Large intestine (tissue), 3 donors: Measurements from ENCODE around the gene ZNF614. TPM values are rescaled to one million over a fixed set of nuclear protein-coding genes. Genes with fewer than 3 reads are reported as not detected.
"Not testable (repeated sequence)": the region's sequence is repeated elsewhere in the genome, so short reads cannot be mapped to it uniquely, and the experiment has no call there.

ENCODE experiments used
- DNase-seq, 2 donors: peaks; one replicate each; pipeline versions ENCODE4 v3.0.0 to v3.0.0-alpha.2; 2013
- H3K27ac ChIP-seq: one replicate; pipeline ENCODE4 v1.5.1; 2013; ENCODE audit warnings: low read length
- H3K27me3 ChIP-seq: 2 replicates; pipeline ENCODE4 v1.6.1; 2013; ENCODE audit warnings: low read length; ENCODE audit not compliant: control insufficient read depth, insufficient read depth
- H3K36me3 ChIP-seq: 2 replicates; pipeline ENCODE4 v1.6.1; 2013; ENCODE audit warnings: low read length; ENCODE audit not compliant: control insufficient read depth, insufficient read depth
- H3K4me1 ChIP-seq: one replicate; pipeline ENCODE4 v1.6.1; 2013; ENCODE audit warnings: low read length; ENCODE audit not compliant: control insufficient read depth, insufficient read depth
- H3K4me3 ChIP-seq: one replicate; pipeline ENCODE4 v1.5.1; 2013; ENCODE audit warnings: low read length
- H3K9me3 ChIP-seq: one replicate; pipeline ENCODE4 v1.6.1; 2013; ENCODE audit warnings: mild to moderate bottlenecking, low read depth, low read length, moderate library complexity; ENCODE audit not compliant: control insufficient read depth
- WGBS: methylation state at CpG from one replicate; pipeline ENCODE4 v1.1.5; 2013; ENCODE audit warnings: low lambda C conversion rate; ENCODE audit not compliant: insufficient coverage; 5-methylcytosine and 5-hydroxymethylcytosine counted together
- polyA plus RNA-seq: library from polyadenylated mRNA; unstranded; fragments of 120-200 nt; gene quantifications from one replicate; pipeline ENCODE4 v1.2.1, GENCODE V29; 2013

The ZNF614 gene
- polyA plus RNA-seq, 1 donor, result 8.1 TPM

DNA sequence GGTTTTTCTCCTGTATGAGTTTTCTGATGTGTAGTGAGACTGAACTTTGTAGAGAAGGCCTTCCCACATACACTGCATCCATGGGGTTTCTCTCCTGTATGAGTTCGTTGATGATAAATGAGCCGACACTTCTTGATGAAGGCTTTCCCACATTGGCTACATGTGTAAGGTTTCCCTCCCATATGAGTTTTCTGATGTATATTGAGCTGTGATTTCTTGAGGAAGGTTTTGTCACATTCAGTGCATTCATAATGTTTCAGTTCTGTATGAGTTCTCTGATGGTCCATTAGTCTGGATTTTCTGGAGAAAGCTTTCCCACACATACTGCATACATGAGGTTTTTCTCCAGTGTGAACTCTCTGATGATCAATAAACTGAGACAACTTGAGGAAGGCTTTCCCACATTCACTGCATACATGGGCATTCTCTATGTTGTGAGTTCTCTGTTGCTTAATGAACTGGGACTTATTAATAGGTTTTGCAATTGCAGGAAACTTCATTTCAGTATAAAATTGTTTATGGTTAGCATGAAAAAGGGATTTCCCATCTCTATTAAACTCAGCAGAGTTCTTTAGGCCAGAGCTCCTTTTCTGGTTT, 34.0 kb downstream of the ZNF614 start:
- no peaks in the 10 kb centered on the region for H3K4me1 ChIP-seq
- no peak for DNase-seq
- no peak overlapping the region for H3K27ac ChIP-seq
- peaks cover 59% of the 10 kb centered on the region for H3K9me3 ChIP-seq
- no peaks in the 10 kb centered on the region for H3K27me3 ChIP-seq
- H3K4me3 ChIP-seq, result no peak overlapping the region
- H3K36me3 ChIP-seq, result peaks cover 36% of the 10 kb centered on the region
- no CpG with 5 or more reads among the region's 2 CpGs for WGBS

DNA sequence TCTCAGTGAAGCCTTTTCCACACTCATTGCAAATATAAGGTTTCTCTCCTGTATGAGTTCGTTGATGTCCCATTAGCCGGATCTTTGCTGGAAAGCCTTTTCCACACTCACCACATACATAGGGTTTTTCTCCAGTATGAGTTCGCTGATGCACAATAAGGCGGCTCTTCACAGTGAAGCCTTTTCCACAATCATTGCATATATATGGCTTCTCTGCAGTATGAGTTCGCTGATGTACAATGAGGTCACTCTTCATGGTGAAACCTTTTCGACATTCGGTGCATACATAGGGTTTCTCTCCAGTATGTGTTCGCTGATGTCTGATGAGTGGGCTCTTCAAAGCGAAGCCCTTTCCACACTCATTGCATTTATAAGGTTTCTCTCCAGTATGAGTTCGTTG, 34.8 kb downstream of the ZNF614 start:
- H3K27ac ChIP-seq, result no peak overlapping the region
- WGBS, result 100% methylated on average over 2 of the region's 10 CpGs
- DNase-seq, result no peak
- H3K4me1 ChIP-seq, result no peaks in the 10 kb centered on the region
- no peaks in the 10 kb centered on the region for H3K27me3 ChIP-seq
- H3K4me3 ChIP-seq, result no peak overlapping the region
- peaks cover 33% of the 10 kb centered on the region for H3K36me3 ChIP-seq
- H3K9me3 ChIP-seq, result peaks cover 59% of the 10 kb centered on the region

DNA sequence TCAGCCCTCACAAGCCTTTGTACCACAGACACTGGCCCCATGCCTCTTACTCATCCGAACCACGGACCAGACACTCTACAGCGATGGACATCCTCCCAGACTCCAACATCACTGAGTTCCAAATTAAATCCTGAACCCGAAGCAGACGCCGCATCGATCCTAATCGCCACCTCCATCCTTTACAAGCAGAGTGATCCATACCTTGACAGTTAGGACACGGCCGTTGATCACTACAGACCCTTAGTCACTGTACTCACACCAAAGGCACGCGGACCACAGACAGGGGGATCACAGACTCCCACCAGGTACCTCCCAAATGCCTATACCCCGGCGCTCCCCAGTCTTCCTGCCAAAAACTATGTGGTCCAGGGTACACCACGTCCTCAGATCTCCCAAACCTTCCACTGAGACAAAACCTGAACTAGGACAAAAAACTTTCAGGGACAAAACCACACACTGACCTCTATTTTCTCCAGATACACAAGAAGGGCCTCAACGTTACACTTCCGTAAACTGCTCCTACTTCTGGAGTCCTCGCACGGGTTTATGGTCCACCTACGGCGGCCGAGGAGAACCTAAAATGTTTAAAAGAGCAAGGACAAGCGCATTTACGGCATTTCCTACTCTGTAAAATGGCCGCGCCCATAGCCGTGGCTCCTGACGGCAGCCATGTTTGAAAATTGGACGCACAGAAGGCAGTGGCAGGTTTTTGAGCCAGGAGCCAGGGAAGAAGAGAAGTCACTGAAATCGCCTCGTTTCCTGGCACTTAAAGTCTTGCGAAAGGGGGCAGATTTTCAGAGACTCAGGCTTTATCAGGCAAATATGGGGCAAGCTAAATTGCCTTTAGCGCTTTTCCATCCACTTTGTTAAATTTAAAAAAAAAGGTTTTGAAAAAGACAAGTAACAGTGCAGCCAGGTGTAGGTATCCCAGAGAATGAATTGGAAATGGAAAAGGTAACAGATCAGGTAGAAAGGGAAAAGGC, 41.6 kb downstream of the ZNF614 start, which contains the start of gene ZNF350:
TSS of gene ZNF350 (minus strand) at position 532 of the 983 bp plus-strand sequence. CDS start 12,480 bp downstream, outside the sequence.
- peak within 1 kb of the TSS; percentile 68 for H3K27ac ChIP-seq
- no CpG with 5 or more reads among the region's 33 CpGs for WGBS
- H3K9me3 ChIP-seq, result peaks cover 38% of the 10 kb centered on the region
- no peaks in the 10 kb centered on the region for H3K4me1 ChIP-seq
- H3K4me3 ChIP-seq, result peak within 1 kb of the TSS; percentile 86
- H3K27me3 ChIP-seq, result no peaks in the 10 kb centered on the region
- H3K36me3 ChIP-seq, result peaks cover 6% of the 10 kb centered on the region
- DNase-seq, result peak; percentile 94 to 98

DNA sequence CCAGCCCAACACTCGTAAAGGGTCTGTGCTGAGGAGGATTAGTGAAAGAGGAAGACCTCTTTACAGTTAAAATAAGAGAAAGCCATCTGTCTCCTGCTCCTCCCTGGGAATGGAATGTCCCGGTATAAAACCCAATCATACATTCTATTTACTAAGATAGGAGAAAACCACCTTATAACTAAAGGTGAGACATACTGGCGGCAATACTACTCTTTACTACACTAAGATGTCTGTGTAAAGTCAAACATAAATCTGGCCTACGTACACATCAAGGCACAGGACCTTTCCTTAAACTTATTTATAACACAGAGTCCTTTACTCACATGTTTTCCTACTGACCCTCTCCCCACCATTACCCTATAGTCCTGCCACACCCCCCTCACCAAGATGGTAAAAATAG, 44.8 kb downstream of the ZNF614 start:
- Histone ChIP-seq H3K9me3 (peaks cover 27% of the 10 kb centered on the region), H3K27ac (no peak overlapping the region), H3K4me1 (no peaks in the 10 kb centered on the region), H3K36me3 (peaks cover 11% of the 10 kb centered on the region), H3K4me3 (no peak overlapping the region), H3K27me3 (no peaks in the 10 kb centered on the region)
- no peak for DNase-seq
- no CpG with 5 or more reads among the region's 4 CpGs for WGBS

DNA sequence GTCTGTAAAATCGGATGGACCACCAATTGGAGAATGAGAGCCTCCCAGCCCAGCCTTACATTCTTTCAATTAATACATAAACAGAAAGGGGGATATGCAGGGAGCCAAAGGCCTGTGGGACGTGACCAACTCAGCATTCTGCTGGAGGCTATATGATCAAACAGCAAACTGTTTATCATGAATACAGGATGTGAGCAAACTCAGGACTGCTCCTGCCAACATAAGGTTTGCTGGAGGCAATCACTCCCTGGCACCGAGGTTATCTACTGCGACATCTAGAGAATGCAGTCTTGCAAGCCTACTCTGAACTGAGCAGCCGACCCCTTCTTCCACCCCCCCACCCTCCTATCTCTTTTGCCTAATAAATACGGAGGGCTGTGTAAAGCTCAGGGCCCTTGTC, 47.3 kb downstream of the ZNF614 start:
- H3K4me3 ChIP-seq, H3K27me3 ChIP-seq, H3K4me1 ChIP-seq, DNase-seq, H3K27ac ChIP-seq: not testable (repeated sequence)
- Histone ChIP-seq H3K9me3 (peaks cover 18% of the 10 kb centered on the region), H3K36me3 (peaks cover 13% of the 10 kb centered on the region)
- no CpG with 5 or more reads among the region's 6 CpGs for WGBS

DNA sequence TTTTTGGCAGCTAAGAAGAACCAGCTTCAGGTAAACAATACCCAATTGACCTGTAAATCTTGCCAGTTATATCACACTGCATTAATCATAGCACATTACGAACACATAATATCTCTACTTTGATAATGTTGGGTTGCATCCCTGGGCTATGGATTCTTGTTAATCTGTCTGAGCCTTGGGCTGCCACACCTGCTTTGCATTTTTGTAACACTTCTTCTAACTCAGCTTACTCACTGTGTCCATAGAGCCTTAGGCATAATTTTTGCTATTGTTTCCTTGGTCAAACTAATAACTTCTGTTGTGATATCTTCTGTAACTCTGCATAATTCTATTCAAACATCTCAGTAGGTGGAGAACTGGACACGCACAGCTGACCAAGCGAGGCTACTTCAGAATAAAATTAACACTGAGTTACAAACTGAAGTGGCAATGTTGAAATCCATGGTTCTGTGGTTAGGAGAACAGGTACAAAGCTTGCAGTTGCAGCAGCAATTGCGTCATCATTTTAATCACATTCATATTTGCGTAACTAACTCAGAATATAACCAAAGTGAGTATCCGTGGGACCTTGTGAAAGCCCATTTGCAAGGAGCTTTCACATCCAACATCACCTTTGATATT, 48.0 kb downstream of the ZNF614 start:
- H3K36me3 ChIP-seq, result peaks cover 13% of the 10 kb centered on the region
- H3K4me1 ChIP-seq, result no peaks in the 10 kb centered on the region
- WGBS, result no CpG with 5 or more reads among the region's 6 CpGs
- no peak overlapping the region for H3K27ac ChIP-seq
- H3K9me3 ChIP-seq, result peaks cover 24% of the 10 kb centered on the region
- DNase-seq, result no peak
- no peaks in the 10 kb centered on the region for H3K27me3 ChIP-seq
- H3K4me3 ChIP-seq, result no peak overlapping the region

DNA sequence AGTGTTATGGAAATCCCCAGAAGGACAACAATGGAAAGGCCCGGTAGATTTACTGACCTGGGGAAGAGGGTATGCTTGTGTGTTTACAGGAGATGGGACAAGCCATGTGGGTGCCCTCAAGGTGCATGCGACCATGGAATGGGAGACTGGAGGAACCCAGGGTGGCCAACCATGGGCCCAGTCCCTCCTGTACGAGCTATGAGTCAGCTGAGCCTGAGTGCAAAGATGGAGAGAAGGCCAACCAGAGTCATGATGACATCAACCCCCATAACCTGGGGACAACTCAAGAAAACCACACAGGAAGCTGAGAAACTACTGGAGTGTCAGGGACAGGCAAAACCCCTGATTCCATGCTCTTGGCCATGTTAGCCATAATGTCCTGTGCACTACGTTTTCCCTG, 49.3 kb downstream of the ZNF614 start:
- Histone ChIP-seq H3K4me3 (no peak overlapping the region), H3K27ac (no peak overlapping the region), H3K4me1 (no peaks in the 10 kb centered on the region), H3K9me3 (peaks cover 27% of the 10 kb centered on the region), H3K36me3 (peaks cover 23% of the 10 kb centered on the region), H3K27me3 (no peaks in the 10 kb centered on the region)
- no peak for DNase-seq
- no CpG with 5 or more reads among the region's 4 CpGs for WGBS

DNA sequence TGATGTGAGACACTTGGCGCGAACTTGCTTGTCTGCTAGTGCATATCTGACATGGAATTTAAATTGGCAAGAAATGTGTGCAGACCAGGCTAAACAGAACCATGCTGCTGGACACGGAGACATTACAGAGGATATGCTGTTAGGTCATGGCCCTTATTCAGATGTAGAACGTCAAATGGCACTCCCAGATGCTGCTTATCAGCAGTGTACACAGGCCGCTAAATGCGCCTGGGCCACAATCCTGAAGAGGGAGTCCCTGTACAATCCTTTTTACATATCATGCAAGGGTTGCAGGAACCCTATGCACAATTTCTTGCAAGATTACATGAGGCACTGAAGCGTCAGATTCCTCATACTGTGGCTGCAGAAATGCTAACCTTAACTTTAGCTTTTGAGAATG, 50.8 kb downstream of the ZNF614 start:
- H3K9me3 ChIP-seq, result peaks cover 32% of the 10 kb centered on the region
- H3K36me3 ChIP-seq, result peaks cover 31% of the 10 kb centered on the region
- H3K4me3 ChIP-seq, result no peak overlapping the region
- no CpG with 5 or more reads among the region's 7 CpGs for WGBS
- no peak overlapping the region for H3K27ac ChIP-seq
- no peak for DNase-seq
- no peaks in the 10 kb centered on the region for H3K4me1 ChIP-seq
- no peaks in the 10 kb centered on the region for H3K27me3 ChIP-seq

DNA sequence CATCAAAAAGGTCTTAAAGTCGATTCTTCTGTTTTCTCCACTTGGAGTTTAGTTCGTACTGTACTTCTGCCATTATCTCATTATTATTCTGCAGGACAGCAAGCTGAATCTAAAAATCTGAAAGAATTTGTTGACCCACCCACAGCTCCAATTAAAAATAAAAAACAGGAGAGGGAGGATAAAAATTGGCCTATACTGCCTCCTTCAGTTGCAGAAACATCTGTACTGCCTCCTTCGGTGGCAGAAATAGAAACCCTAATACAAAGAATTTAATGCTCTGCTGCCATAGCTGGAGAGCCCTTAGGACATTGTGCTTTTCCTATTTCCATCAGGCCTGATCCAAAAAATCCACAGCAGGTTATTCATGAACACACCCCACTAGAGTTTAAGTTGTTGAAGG, 51.3 kb downstream of the ZNF614 start:
- Histone ChIP-seq H3K4me1 (no peaks in the 10 kb centered on the region), H3K36me3 (peaks cover 35% of the 10 kb centered on the region), H3K27me3 (no peaks in the 10 kb centered on the region), H3K4me3 (no peak overlapping the region), H3K27ac (no peak overlapping the region), H3K9me3 (peaks cover 37% of the 10 kb centered on the region)
- 100% methylated on average over 2 of the region's 3 CpGs for WGBS
- DNase-seq, result no peak

DNA sequence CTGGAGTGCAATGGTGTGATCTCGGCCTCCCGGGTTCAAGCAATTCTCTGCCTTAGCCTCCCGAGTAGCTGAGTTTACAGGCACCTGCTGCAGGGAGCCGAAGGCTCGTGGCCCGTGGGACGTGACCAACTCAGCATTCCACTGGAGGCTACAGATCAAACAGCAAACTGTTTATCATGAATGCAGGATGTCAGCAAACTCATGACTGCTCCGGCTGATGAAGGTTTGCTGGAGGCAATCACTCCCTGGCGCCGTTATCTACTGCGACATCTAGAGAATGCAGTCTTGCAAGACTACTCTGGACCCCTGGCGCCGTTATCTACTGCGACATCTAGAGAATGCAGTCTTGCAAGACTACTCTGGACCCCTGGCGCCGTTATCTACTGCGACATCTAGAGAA, 52.4 kb downstream of the ZNF614 start:
- not testable (repeated sequence) for H3K27ac ChIP-seq, DNase-seq, H3K4me1 ChIP-seq, H3K27me3 ChIP-seq, H3K4me3 ChIP-seq
- Histone ChIP-seq H3K9me3 (peaks cover 33% of the 10 kb centered on the region), H3K36me3 (peaks cover 46% of the 10 kb centered on the region)
- no CpG with 5 or more reads among the region's 17 CpGs for WGBS
